Stimulated activated CD4-positive, alpha-beta T cell treated with anti-CD3 and anti-CD28 coated beads, Interleukin-4, amount 100 ng/mL, for 1 hour (primary cell): ENCODE results near the gene OR5D13.

ENCODE experiments used
- DNase-seq: peaks from one replicate; pipeline ENCODE4 v3.0.0-alpha.2; 2020

The OR5D13 gene

DNA sequence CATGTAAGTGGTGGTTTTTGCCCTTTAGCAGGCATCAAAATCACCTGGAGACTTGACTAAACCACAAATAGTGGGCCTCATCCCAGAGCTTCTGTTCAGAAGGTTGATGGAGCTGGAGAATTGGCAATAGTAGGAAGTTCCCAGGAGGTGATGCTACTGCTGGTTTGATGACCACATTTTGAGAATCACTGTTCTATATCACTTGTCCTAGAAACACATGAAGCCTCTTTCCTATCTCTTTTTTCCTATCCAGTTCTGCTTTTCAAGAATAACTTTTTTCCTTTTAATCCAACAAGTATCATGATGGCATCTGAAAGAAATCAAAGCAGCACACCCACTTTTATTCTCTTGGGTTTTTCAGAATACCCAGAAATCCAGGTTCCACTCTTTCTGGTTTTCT lies at the start of gene OR5D13:
TSS of gene OR5D13 (plus strand) at position 301 of the 400 bp plus-strand sequence. CDS start at position 301, 0 bp downstream.
- no peak for DNase-seq

- no peak for DNase-seq
Observed at GRCh38 chr11:55726715-55727324, 46.4 kb upstream of the OR5D13 start.

DNA sequence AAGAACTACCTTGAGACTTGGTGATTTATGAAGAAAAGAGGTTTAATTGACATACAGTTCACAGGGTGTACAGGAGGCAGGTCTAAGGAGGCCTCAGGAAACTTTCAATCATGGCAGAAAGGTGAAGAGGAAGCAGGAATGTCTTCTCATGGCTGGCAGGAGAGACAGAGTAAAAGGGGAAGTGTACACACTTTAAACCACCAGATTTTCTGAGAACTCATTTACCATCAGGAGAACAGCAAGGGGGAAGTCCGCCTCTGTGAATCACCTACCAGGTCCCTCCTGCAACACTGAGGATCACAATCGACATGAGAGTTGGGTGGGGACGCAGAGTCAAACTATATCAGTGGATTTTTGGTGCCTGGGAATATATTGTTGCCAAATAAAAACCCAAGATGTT lies 40.3 kb upstream of the OR5D13 start:
- no peak for DNase-seq

- DNase-seq: no peak
Observed at GRCh38 chr11:55791606-55792005, 18.4 kb downstream of the OR5D13 start.

GRCh38 chr11:55793321-55793720 lies 20.1 kb downstream of the OR5D13 start:
- no peak for DNase-seq

- DNase-seq: no peak
Observed at GRCh38 chr11:55795256-55795655, 22.0 kb downstream of the OR5D13 start, which contains the start of gene OR5D14. Gene OR5D14 (plus strand): TSS chr11:55795556. CDS start chr11:55795556, 0 bp downstream.

- no peak for DNase-seq
Observed at GRCh38 chr11:55806248-55806647, 33.0 kb downstream of the OR5D13 start.

- DNase-seq: no peak
Observed at GRCh38 chr11:55811067-55811466, 37.8 kb downstream of the OR5D13 start, which contains the start of gene OR5L1. Gene OR5L1 (plus strand): TSS chr11:55811367. CDS start chr11:55811467, 100 bp downstream.

GRCh38 chr11:55819330-55819729 lies 46.1 kb downstream of the OR5D13 start, which contains the start of gene OR5D18:
Gene OR5D18 (plus strand): TSS chr11:55819630. CDS start chr11:55819630, 0 bp downstream.
- DNase-seq: no peak
